Measurements from ENCODE around the gene TDO2.
A peak's percentile ranks its signal among the peaks of the same experiment; 100 is the strongest.
"Not testable (repeated sequence)": the region's sequence is repeated elsewhere in the genome, so short reads cannot be mapped to it uniquely, and the experiment has no call there.

TDO2 gene

GRCh38 chr4:155889946-155890345 is 13.6 kb upstream of the TDO2 start:
- Histone ChIP-seq H3K4me3 (ENCODE audit: insufficient read length, low read depth) (no peak overlapping the region), H3K27me3 (ENCODE audit: insufficient read depth, insufficient read length) (no peaks in the 10 kb centered on the region), H3K4me1 (ENCODE audit: insufficient read depth, insufficient read length) (no peaks in the 10 kb centered on the region), H3K9ac (ENCODE audit: insufficient read length, low read depth) (no peak overlapping the region), H3K36me3 (ENCODE audit: insufficient read depth, insufficient read length, low read length) (no peaks in the 10 kb centered on the region), H3K9me3 (ENCODE audit: insufficient read depth, low read length) (peaks cover 16% of the 10 kb centered on the region; the same call in 1 of the 2 replicates)
- no peak for TF ChIP-seq ZNF274 (IDR thresholded peaks at IDR 0.05; ENCODE audit: low read depth, low read length)
- no peak for TF ChIP-seq SUZ12 (IDR thresholded peaks at IDR 0.05; ENCODE audit: extremely low read depth, insufficient read depth, insufficient read length)
- TF ChIP-seq YY1 (IDR thresholded peaks at IDR 0.05; ENCODE audit: insufficient read depth, insufficient read length), result no peak
- DNase-seq (ENCODE audit: low read depth, low spot score), result no peak

- Histone ChIP-seq H3K36me3 (ENCODE audit: insufficient read depth, insufficient read length, low read length) (no peaks in the 10 kb centered on the region), H3K4me3 (ENCODE audit: insufficient read length, low read depth) (no peak overlapping the region), H3K9ac (ENCODE audit: insufficient read length, low read depth) (no peak overlapping the region), H3K4me1 (ENCODE audit: insufficient read depth, insufficient read length) (no peaks in the 10 kb centered on the region), H3K9me3 (ENCODE audit: insufficient read depth, low read length) (peaks cover 16% of the 10 kb centered on the region; the same call in 1 of the 2 replicates), H3K27me3 (ENCODE audit: insufficient read depth, insufficient read length) (no peaks in the 10 kb centered on the region)
- no peak for TF ChIP-seq ZNF274 (IDR thresholded peaks at IDR 0.05; ENCODE audit: low read depth, low read length)
- TF ChIP-seq SUZ12 (IDR thresholded peaks at IDR 0.05; ENCODE audit: extremely low read depth, insufficient read depth, insufficient read length), result no peak
- no peak for TF ChIP-seq YY1 (IDR thresholded peaks at IDR 0.05; ENCODE audit: insufficient read depth, insufficient read length)
- no peak for DNase-seq (ENCODE audit: low read depth, low spot score)
These were observed 12.4 kb upstream of the TDO2 start for GRCh38 chr4:155891058-155891457.

GRCh38 chr4:155898371-155898770 is 5.1 kb upstream of the TDO2 start:
- not testable (repeated sequence) for H3K4me3 ChIP-seq (ENCODE audit: insufficient read length, low read depth); H3K4me1 ChIP-seq (ENCODE audit: insufficient read depth, insufficient read length); H3K9me3 ChIP-seq (ENCODE audit: insufficient read depth, low read length); H3K27me3 ChIP-seq (ENCODE audit: insufficient read depth, insufficient read length); H3K9ac ChIP-seq (ENCODE audit: insufficient read length, low read depth); DNase-seq (ENCODE audit: low read depth, low spot score); H3K36me3 ChIP-seq (ENCODE audit: insufficient read depth, insufficient read length, low read length)

- H3K36me3 ChIP-seq (ENCODE audit: insufficient read depth, insufficient read length, low read length), result no peaks in the 10 kb centered on the region
- no peaks in the 10 kb centered on the region for H3K9me3 ChIP-seq (ENCODE audit: insufficient read depth, low read length)
- TF ChIP-seq ZNF274 (IDR thresholded peaks at IDR 0.05; ENCODE audit: low read depth, low read length), result no peak
- TF ChIP-seq YY1 (IDR thresholded peaks at IDR 0.05; ENCODE audit: insufficient read depth, insufficient read length), result no peak
- no peak for TF ChIP-seq SUZ12 (IDR thresholded peaks at IDR 0.05; ENCODE audit: extremely low read depth, insufficient read depth, insufficient read length)
- no peak overlapping the region for H3K4me3 ChIP-seq (ENCODE audit: insufficient read length, low read depth)
- DNase-seq (ENCODE audit: low read depth, low spot score), result no peak
- no peaks in the 10 kb centered on the region for H3K4me1 ChIP-seq (ENCODE audit: insufficient read depth, insufficient read length)
- no peaks in the 10 kb centered on the region for H3K27me3 ChIP-seq (ENCODE audit: insufficient read depth, insufficient read length)
- no peak overlapping the region for H3K9ac ChIP-seq (ENCODE audit: insufficient read length, low read depth)
These were observed 3.6 kb upstream of the TDO2 start for GRCh38 chr4:155899891-155900290.

- Histone ChIP-seq H3K36me3 (ENCODE audit: insufficient read depth, insufficient read length, low read length) (no peaks in the 10 kb centered on the region), H3K4me1 (ENCODE audit: insufficient read depth, insufficient read length) (no peaks in the 10 kb centered on the region), H3K27me3 (ENCODE audit: insufficient read depth, insufficient read length) (no peaks in the 10 kb centered on the region), H3K4me3 (ENCODE audit: insufficient read length, low read depth) (no peak overlapping the region), H3K9me3 (ENCODE audit: insufficient read depth, low read length) (no peaks in the 10 kb centered on the region), H3K9ac (ENCODE audit: insufficient read length, low read depth) (no peak overlapping the region)
- DNase-seq (ENCODE audit: low read depth, low spot score), result peak; percentile 3
- TF ChIP-seq SUZ12 (IDR thresholded peaks at IDR 0.05; ENCODE audit: extremely low read depth, insufficient read depth, insufficient read length) (no peak), ZNF274 (IDR thresholded peaks at IDR 0.05; ENCODE audit: low read depth, low read length) (no peak), YY1 (IDR thresholded peaks at IDR 0.05; ENCODE audit: insufficient read depth, insufficient read length) (no peak)
These were observed 3.1 kb upstream of the TDO2 start for GRCh38 chr4:155900381-155900780.

GRCh38 chr4:155901013-155901412 is 2.5 kb upstream of the TDO2 start:
- DNase-seq (ENCODE audit: low read depth, low spot score), result no peak
- no peaks in the 10 kb centered on the region for H3K9me3 ChIP-seq (ENCODE audit: insufficient read depth, low read length)

GRCh38 chr4:155904331-155904730 is 835 bp downstream of the TDO2 start:
- no peak overlapping the region for H3K9ac ChIP-seq (ENCODE audit: insufficient read length, low read depth)
- TF ChIP-seq YY1 (IDR thresholded peaks at IDR 0.05; ENCODE audit: insufficient read depth, insufficient read length), result no peak
- no peak for TF ChIP-seq SUZ12 (IDR thresholded peaks at IDR 0.05; ENCODE audit: extremely low read depth, insufficient read depth, insufficient read length)
- TF ChIP-seq ZNF274 (IDR thresholded peaks at IDR 0.05; ENCODE audit: low read depth, low read length), result no peak
- H3K36me3 ChIP-seq (ENCODE audit: insufficient read depth, insufficient read length, low read length), result no peaks in the 10 kb centered on the region
- no peaks in the 10 kb centered on the region for H3K4me1 ChIP-seq (ENCODE audit: insufficient read depth, insufficient read length)
- DNase-seq (ENCODE audit: low read depth, low spot score), result no peak
- no peak overlapping the region for H3K4me3 ChIP-seq (ENCODE audit: insufficient read length, low read depth)
- H3K9me3 ChIP-seq (ENCODE audit: insufficient read depth, low read length), result no peaks in the 10 kb centered on the region
- H3K27me3 ChIP-seq (ENCODE audit: insufficient read depth, insufficient read length), result no peaks in the 10 kb centered on the region

More at GRCh38 chr4:155901013-155901412, 2.5 kb upstream of the TDO2 start:
- no peak overlapping the region for H3K4me3 ChIP-seq (ENCODE audit: insufficient read length, low read depth)
- TF ChIP-seq YY1 (IDR thresholded peaks at IDR 0.05; ENCODE audit: insufficient read depth, insufficient read length) (no peak), ZNF274 (IDR thresholded peaks at IDR 0.05; ENCODE audit: low read depth, low read length) (no peak), SUZ12 (IDR thresholded peaks at IDR 0.05; ENCODE audit: extremely low read depth, insufficient read depth, insufficient read length) (no peak)
- H3K36me3 ChIP-seq (ENCODE audit: insufficient read depth, insufficient read length, low read length), result no peaks in the 10 kb centered on the region
- H3K9ac ChIP-seq (ENCODE audit: insufficient read length, low read depth), result no peak overlapping the region
- H3K4me1 ChIP-seq (ENCODE audit: insufficient read depth, insufficient read length), result no peaks in the 10 kb centered on the region
- no peaks in the 10 kb centered on the region for H3K27me3 ChIP-seq (ENCODE audit: insufficient read depth, insufficient read length)
